ENCODE data around the gene BBLN.

Gene BBLN

GRCh38 chr9:128145951-128146351 is 14.1 kb upstream of the BBLN start:
- DNase-seq, result no peak

- no peak for DNase-seq
Observed at GRCh38 chr9:128146591-128147120, 13.4 kb upstream of the BBLN start.

- no peak for DNase-seq
Observed at GRCh38 chr9:128148509-128149000, 11.5 kb upstream of the BBLN start.

GRCh38 chr9:128149001-128149701 is 10.9 kb upstream of the BBLN start, which contains the start of gene LCN2:
Gene LCN2, plus strand, starts transcription at chr9:128149453. Its CDS starts 73 bp downstream, at chr9:128149526.
- DNase-seq, result no peak

GRCh38 chr9:128149951-128150593 is 10.0 kb upstream of the BBLN start:
- no peak for DNase-seq

- no peak for DNase-seq
Observed at GRCh38 chr9:128150594-128151308, 9.3 kb upstream of the BBLN start.

GRCh38 chr9:128151309-128152132 is 8.5 kb upstream of the BBLN start:
- DNase-seq, result no peak

GRCh38 chr9:128152133-128153059 is 7.7 kb upstream of the BBLN start:
- DNase-seq, result no peak

GRCh38 chr9:128153060-128153946 is 6.8 kb upstream of the BBLN start:
- no peak for DNase-seq

GRCh38 chr9:128153947-128154695 is 5.9 kb upstream of the BBLN start:
- DNase-seq, result no peak

- DNase-seq, result no peak
Observed at GRCh38 chr9:128155736-128156500, 4.1 kb upstream of the BBLN start.

- DNase-seq, result no peak
Observed at GRCh38 chr9:128159522-128159783, 612 bp upstream of the BBLN start.

GRCh38 chr9:128160603-128160987 is 530 bp downstream of the BBLN start:
- no peak for DNase-seq

- no peak for DNase-seq
Observed at GRCh38 chr9:128161215-128161902, 1.3 kb downstream of the BBLN start.

- DNase-seq, result no peak
Observed at GRCh38 chr9:128162215-128163026, 2.4 kb downstream of the BBLN start.

GRCh38 chr9:128163027-128163515 is 3.0 kb downstream of the BBLN start:
- DNase-seq, result no peak
